Stimulated activated CD4-positive, alpha-beta T cell treated with anti-CD3 and anti-CD28 coated beads, Interleukin-12 subunit alpha, Interleukin-12 subunit beta, amount 100 ng/mL, for 24 hours (primary cell): ENCODE measurements around the gene PSG2.
"Not testable (repeated sequence)": the region's sequence is repeated elsewhere in the genome, so short reads cannot be mapped to it uniquely, and the experiment has no call there.

Experiments used
- DNase-seq, 2 experiments: peaks; one replicate each; pipeline ENCODE4 v3.0.0-alpha.2; 2020; ENCODE audit warnings: low read depth in 2 of 2

PSG2 gene

DNA sequence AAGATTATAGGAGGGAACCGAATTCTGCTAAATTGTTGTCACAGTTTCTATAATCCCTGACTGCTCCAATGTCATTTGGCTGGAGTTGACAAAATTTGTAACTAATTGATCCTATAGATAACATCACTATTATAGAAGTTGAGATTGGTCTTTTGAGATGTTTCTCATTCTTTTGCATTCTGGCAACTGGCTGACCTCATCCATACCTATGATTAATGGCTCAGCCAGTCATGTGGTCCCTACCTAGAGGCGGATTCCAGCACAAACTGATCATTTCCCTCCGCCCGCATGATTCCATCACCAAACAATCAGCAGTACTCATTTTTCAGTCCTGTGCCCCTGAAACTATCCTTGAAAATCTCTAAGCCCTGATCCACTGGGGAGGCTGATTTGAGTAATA, 4.2 kb downstream of the PSG2 start:
- DNase-seq, result no peak

- DNase-seq, result not testable (repeated sequence)
These were observed 4.6 kb downstream of the PSG2 start for GRCh38 chr19:43077881-43078280.

GRCh38 chr19:43062418-43062817, 20.1 kb downstream of the PSG2 start:
- not testable (repeated sequence) for DNase-seq

DNA sequence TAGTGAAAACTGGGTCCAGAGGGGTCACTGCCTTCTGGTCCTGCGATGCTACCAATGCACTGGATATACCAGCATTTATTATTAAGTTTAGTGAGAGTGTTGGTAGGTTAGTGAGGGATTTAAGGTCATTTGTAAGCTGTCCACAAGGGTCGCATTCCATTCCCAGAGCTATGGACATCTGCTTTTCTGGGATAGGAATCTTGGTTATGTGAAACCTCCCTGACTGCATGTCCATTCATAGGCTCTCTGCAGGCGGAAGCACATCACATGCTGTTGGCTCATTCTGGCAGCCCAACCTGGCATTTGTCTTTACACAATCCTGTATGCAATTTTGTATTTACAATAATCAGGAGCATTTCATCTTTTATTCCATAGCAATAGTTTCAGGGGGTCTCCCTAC, 21.2 kb downstream of the PSG2 start:
- not testable (repeated sequence) for DNase-seq

DNA sequence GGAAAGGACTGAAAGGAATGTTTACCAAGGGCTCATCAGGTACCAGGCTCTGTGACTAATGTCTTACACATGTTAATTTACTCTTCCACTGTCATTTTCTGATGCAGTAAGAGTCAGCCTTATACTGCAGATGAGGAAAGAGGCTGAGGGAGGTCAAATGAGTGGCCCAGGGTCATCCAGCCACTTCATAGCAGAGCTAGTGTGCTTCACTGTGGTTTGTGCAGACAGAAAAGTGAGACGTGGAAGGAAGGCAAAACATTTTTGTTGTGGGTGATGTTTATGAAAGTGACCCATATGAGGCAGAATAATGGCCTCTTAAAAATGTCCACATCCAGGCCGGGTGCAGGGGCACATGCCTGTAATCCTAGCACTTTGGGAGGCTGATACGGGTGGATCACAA, 22.2 kb downstream of the PSG2 start:
- not testable (repeated sequence) for DNase-seq

- not testable (repeated sequence) for DNase-seq
These were observed 23.0 kb downstream of the PSG2 start for GRCh38 chr19:43059482-43059881.

- DNase-seq, result not testable (repeated sequence)
These were observed 24.1 kb downstream of the PSG2 start for GRCh38 chr19:43058440-43058839.

- not testable (repeated sequence) for DNase-seq
These were observed 34.5 kb downstream of the PSG2 start for GRCh38 chr19:43047966-43048365.

DNA sequence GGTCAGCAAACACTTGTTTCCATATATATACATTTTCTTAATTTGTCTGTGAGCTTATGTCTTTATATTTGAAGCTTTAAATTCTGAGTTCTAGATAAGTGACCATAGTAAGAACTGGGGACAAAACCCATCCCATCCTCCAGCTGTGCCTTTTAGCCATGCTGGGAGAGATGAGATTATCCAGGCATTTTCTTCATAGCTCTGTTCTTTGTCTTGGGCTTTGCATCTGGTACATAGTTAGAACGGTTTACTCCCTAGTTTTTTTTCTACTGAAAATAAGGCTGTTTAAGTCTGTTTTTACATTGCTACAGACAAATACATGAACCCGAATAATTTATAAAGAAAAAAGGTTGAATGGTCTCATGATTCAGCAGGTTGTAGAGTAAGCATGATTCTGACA, 35.9 kb downstream of the PSG2 start:
- not testable (repeated sequence) for DNase-seq

- not testable (repeated sequence) for DNase-seq
These were observed 38.9 kb downstream of the PSG2 start for GRCh38 chr19:43043492-43044180.

- DNase-seq, result not testable (repeated sequence)
These were observed 50.9 kb downstream of the PSG2 start for GRCh38 chr19:43031645-43032044.

DNA sequence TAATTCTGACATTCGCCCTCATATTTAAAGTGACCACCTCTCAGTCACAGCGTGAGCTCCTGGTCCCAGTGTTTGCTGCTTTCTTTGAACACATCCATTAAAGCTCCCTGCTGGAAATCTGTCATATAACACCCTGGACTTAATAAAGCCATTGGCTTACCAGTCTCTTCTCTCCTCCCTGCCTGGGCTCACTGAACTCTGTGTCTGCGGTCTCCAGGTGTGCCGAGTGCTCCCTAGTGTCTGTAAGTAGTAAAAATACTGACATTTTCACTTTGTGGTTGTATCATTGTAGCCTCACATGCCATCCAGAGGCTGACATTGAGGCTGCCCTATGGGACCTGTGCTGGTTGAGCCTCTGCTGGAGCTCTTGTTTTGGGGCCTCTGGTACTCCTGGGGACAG, 53.6 kb downstream of the PSG2 start:
- no peak for DNase-seq

- DNase-seq, result not testable (repeated sequence)
These were observed 54.5 kb downstream of the PSG2 start for GRCh38 chr19:43027985-43028384.

DNA sequence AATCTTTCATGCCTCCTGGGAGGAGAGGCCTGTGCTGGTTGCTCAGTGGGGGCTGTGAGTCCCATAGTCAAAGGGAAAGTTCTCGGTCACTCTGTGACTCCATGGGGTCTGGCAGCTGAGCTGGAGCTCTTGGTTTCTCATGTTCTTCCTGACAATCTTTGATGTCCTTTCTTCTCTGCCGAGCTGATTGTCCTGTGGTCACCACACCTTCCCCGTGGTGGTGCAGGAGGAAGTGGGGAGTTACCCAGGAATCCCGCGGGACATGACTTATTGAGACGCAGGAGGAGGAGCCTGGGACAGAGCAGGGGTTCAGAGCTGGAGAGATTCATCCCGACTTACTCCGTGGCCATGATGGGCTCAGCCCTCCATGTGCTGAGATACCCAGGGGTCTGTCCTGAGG, 55.4 kb downstream of the PSG2 start:
- DNase-seq, result not testable (repeated sequence)

DNA sequence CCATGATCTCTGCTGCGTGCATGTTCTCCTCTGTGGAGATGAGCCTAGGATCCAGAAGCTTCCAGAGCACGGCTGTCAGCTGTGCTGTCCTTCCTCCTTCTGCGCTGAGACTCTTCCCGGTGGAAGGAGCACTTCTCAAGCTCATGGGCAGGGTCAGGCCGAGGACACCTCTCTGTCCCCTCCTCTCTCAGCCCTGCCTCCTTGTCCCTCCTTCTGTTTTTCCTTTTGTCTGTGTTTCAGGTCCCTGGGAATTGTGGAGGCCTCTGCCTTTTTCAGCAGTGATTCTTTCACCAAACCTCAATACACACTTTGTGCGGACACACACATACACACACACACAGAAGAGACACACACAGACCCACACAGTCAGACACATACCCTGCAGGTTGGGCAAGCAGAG, 56.1 kb downstream of the PSG2 start, which contains the start of gene PSG11:
PSG11 (minus strand) TSS at position 101 of the 400 bp plus-strand sequence; CDS start at position 4, 97 bp downstream.
- not testable (repeated sequence) for DNase-seq

GRCh38 chr19:43022098-43022497, 60.4 kb downstream of the PSG2 start:
- DNase-seq, result not testable (repeated sequence)

DNA sequence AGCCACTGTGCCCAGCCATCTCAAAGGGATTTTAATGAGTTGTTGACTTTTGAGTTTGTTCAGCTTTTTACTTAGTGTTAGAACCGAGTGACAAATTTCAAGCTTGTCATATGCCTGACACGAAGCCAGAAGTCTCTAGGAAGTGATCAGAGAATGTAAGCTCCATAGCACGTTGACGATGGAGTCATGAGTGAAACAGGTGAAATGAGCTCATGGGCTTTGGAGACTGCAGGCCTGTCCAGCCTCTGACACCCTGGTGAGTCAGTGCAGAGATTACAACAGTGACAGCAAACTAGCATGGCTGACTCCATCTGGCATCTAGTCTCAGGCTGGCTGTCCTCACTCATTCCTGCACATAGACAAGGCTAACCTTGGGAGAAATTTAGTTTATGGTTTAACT, 60.9 kb downstream of the PSG2 start:
- not testable (repeated sequence) for DNase-seq

DNA sequence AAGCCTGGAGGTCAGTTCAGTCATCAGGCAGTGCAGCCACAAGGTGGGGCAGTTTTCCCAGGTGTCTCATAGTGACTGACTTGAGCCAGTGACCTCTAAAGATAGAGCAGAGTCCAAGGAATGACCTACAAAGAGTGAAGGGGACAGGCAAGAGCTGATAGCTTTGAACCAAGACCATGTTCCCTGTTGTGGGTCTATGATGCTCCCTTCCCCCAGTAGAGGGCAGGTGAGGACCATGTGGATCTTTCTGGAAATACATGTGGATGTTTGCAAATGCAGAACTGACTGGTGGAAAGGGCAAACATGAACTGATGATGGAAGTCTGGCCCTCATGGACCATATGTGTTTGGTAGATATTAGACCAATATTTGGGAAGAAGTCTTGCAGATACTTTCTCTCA, 62.9 kb downstream of the PSG2 start:
- not testable (repeated sequence) for DNase-seq
